Kidney glomerular epithelial cell (primary cell): ENCODE data around the gene SYNE1.
A peak's percentile ranks its signal among the peaks of the same experiment; 100 is the strongest.
"Not testable (repeated sequence)": the region's sequence is repeated elsewhere in the genome, so short reads cannot be mapped to it uniquely, and the experiment has no call there.

Source experiments
- DNase-seq: peaks from one replicate; lab custom pipeline; 2025; lab: John Stamatoyannopoulos, UW

SYNE1 gene

DNA sequence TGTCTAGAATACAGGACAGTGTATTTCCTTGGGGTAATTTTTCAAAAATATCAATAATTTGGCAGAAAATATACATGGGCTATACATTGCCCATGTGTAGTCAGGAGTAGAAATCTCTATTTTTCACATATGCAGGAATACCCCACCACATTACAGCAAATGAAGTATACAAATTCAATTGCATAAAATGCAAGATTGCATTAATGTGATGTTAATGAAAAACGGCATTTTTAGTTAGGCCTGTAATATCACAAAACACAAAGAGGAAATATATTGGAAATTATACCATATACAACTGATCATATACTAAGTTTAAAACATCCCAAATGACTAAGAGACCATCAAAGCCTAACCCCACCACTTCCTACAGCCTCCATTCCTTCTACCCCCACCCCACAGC lies 154.9 kb downstream of the SYNE1 start:
- DNase-seq, result no peak

DNA sequence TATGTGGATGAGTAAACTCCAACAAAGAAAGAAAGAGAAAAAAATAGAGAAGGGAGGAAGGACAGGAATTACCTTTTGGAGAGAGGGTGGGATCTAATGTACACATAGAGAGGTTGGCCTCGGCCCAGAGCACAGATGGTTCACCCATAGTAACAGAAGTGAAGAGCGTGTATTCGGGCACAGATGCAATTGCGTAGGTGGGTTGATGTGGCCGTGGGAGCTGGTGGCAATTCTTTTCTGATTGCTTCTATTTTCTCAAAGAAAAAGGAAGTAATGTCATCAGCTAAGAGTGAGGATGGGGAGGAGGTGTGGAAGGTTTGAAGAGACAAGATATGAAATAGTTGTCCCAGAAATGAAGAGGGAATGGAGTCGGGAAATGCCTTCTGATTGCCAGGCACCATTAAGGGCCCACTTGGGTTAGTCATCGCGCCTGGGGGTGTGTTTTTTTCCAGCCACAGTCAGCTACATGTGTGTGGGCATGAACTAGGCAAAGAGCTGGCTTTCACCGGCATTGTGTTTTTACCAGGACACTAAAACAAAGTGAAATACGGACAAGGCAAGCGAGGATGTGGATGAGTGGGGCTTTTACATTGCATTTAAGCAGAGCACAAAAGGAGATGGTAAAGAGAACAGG lies 158.7 kb downstream of the SYNE1 start:
- DNase-seq, result no peak

DNA sequence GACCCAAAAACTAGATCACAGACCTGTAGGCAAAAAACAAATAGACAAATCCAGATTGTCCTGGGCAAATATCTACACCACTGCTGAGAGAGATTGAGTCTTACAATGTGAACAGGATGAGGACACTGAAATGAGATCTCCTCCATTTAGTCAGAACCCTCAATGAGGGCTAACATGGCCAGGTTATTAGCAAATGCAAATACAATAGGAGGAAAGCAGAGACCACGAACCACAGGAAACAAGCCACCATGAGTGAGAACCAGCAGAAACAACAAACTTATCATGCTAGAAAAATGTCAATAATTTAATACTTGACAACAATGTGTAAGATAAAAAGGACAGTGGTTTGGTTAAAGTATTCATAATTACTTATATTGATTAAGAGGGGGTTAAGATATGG lies 162.8 kb downstream of the SYNE1 start:
- DNase-seq, result no peak

DNA sequence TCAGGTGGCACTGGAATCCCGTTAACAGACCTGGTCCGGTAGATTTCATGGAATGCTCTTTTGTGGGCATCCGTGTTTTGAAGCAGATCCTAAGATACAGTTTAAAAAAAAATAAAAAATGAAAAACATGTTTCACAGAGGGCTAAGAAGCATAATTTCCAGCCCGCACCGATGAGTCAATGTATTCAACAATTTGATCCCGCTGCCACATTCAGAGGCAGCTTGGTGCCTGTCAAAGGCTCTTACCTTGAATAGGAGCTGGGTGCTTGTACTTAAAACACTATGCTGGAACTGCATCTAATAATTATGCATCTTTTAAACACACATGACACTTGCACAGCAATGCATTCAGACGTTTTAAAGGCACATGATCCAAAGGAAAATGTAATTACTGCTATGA lies 164.8 kb downstream of the SYNE1 start:
- peak; percentile 52 for DNase-seq

DNA sequence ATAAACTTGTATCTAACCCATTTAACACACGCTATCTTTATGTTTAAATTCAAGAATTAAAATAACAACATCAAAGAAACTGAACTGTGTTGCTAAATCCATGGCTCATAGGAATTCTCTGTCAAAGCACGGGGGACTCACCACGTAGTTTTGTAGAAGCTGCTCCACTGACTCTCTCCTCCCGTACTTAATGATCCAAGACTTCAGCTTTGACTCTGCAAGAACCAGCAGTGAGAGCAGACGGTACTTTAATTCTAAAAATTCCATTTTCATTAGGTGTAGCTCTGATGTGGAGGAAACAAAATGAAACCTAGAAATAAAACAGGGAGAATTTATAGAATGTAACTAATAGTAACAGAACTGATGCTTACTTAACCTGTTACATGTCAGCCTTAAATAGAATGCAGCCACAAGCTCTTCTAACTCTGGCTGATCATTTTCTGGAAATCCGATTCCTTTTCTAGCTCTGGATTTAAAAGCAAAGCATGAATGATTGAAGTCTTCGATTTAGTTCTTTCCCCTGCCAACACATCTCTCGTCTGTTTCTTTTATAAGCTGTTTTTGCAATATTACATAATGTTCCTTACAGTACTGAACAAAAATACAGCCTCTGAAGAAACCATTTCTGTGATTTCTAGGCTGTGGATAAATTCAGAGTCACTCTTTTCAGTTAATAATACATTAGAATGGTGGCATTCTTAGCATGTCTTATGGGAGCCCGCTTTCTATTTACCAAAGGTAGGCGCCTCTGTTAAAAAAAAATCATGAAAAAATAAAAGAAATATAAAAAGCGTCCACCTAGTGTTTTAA lies 165.5 kb downstream of the SYNE1 start:
- peak; percentile 91 for DNase-seq

DNA sequence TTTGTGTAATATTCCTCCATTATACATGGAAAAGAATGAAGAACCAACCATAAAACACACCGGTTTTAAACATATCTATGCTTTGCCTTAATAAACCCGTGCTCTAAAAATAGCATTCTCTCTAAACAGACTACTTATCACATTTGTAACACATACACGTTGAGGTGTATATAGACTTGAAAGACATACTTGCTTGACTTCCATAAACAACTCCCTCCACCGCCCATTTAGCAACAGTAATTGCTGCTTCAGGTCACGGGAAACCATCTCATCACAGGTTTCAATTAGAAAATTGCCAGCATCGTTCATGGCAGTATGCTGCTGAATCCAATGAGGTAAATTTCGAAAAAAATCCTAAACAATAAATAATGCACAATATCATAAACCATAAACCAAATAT lies 174.0 kb downstream of the SYNE1 start:
- DNase-seq, result peak; percentile 69

DNA sequence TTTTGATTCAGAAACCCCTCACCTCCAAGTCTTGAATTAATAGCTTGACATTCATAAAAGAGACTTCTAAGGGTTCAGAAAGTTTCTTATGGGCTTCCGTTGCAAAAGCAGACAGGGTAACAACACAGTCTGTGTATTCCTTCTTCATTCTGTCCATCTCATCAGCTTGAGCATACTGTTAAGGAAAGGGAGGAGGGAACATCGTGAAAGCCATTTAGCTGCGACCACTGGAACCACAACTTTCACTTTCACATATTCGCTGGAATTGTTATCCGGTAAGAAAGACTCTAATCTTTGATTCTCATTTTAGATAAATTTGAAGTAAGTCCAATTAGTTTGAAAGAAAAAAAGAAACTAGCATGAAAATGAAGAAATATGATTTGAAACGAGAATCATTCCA lies 174.4 kb downstream of the SYNE1 start:
- peak; percentile 69 for DNase-seq

DNA sequence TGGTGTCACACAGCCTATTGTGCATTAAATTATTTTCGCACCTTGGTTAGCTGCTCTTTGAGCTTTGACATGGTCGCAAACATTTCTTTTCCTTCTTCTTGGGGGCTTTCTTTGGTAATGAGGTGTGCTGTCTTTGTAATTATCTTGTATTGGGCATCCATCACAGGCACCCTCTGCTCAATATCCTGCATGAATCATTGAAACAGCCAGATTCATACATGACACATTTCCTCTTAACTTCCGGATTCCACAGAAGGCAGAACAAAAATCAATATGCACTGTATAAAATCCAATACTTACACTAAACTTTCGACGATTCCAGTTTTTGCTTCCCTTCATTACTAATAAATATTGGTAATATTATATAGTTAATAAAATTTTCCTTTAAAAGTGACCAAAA lies 175.6 kb downstream of the SYNE1 start:
- peak; percentile 24 for DNase-seq

DNA sequence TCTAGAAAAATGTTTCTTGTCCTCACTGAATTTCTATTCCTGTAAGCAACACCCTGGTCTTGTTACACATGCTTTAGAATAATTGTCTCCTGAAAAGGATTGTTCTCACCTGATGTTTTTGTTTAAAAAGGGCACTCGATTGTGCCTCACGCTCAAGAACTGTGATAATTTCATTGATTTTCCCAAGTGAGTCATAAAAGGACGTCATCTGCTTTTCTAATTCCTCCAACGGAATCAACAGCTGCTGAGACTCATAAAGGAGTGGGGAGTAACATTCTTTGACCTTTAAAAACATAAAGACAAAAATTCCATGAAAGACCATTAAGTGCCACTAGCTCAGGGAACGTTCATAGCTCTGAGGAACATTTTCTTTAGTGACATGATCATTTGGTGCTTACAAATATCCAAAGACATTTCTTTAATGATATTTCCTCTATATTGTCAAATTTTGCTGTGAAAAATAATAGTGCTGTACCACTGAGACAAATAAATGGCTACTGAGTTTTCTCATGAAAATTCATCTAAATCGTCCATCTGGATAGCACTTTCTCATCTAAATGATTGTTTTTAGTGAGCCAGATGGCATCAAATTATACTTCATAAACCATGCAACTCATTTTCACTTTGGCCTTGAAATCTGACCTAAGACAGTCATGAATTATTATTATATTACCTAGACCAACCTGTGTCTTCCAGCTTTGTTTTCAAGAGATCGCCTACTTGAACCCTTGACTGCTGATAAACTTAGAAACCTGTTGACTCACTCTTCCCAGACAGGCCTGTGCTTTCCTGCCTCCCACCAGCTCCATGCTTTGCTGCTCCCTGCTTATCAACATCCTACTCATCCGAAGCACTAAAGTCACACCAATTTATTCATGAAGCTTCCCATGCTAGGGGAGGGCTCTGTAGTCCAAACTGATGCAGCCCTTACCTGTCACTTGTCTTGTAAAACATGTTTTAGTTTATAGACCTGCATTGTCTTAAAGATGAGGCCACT lies 178.2 kb downstream of the SYNE1 start:
- DNase-seq, result peak; percentile 26

DNA sequence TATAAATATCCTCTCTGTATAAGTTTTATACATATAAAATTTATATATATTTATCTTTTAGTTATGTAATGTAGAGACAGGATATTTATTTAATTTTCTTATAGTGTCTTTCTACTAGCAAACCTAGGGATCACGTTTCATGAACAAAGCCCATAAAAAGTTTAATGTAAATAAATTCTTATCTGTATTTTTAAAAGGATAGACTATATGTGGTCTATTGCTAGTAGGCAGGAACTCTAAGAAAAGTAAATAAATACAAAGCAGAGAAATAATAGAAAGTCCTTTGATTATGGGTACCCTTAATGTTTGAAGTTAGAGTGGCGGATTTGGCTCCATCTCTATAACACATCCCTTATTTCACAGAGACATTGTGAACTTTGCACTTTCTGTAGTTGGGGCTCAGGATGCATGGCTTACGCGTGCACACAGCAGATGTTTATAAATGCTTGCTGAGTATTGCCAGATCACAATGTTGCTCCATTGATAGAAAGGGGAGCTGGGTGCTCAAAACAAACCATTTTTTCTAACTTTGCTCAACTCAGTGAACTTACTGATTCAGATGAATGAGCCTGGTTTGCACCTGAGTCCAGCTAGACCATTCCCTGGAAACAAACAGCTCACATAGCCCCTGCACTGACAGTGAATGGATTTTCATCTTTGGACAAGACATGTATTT lies 179.1 kb downstream of the SYNE1 start:
- DNase-seq, result no peak

DNA sequence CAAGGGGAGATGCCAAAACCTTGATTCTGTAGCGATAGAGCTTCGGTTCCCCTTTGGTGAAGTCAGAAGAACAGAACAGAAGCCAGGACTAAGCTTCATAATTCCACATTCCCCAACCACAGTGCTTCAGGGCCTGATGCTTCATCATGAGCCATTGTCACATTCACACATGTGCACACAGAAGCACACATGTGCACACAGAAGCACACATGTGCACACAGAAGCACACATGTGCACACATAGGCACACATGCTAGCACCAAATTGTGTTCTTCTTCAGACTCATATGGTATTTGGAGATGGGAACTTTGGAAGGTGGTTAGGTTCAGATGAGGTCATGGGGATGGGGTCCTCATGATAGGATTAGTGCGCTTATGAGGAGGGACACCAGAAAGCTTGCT lies 183.2 kb downstream of the SYNE1 start:
- DNase-seq, result no peak

DNA sequence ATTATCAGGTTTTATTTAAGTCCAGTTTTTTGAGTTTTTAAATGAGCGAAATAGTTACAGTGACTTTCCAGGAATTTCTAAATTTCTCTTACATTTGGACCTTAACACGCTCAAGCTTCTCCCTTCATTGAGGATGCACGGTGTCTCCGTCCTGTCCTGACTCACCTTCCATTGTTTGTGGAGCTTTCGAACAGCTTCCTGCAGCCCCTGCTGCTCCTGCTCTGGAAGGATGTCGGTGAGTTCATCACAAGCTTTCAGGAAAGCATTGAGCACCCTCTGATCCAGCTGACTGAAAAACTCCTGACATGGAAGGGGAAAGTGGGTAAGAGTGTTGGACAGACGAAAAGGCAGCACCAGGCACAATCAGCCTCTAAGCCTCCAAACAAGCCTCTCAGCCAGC lies 183.7 kb downstream of the SYNE1 start:
- DNase-seq, result no peak

DNA sequence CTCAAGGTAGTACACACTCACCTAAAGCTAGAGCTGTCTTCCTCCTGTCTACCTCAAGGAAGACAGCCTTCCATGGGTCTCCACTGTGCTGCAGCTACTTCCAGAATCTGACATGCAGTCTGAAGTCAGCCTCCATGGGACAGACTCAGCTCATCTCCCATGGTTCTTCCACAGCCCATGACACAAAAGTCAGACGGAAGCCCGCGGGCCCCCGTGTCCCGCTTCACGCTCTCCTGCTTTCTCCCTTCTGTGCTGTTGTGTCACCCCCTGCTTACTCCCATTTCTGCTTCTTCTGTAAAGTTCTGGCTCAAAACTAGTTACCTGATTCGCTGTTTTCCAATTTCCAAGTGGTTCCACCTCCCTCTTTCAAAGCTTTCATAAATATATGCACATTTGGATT lies 184.5 kb downstream of the SYNE1 start:
- DNase-seq, result no peak

DNA sequence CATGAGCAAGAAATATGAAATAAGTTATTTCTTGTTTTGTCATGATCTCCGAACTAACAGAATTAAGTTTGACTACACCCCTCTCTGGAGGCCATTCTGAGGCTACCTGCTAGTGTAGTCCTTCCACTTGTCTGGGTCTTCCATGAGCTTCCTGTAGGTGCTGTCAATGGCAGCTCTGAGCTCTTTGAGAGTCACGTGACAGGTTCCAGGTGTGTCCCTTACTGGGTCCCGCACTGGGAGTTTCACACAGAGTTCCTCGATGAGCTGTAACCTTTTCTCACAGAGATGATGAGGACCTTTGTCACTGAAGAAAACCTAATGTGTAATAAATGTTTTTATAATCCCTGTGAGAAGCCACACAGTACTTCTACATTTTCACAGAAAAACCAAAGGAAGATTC lies 186.6 kb downstream of the SYNE1 start:
- no peak for DNase-seq

DNA sequence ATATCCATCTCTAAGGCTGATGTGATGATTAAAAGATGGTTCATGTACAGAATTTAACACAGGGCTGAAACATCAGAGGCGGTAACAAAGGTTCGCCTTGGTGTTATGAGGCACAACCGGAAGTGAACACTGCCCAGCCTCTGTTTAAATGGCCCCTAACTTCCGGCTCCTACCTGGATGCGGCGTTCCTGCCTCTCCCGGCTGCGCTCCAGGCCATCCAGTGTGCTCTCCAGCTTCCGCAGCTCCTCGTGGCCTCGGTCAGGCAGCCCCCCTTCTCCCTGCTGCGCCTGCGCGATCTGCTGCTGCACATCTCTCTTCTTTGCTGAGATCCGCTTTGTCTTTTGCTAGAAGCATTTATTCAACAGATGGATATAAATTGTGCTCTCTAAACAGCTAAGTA lies 195.3 kb downstream of the SYNE1 start:
- no peak for DNase-seq

DNA sequence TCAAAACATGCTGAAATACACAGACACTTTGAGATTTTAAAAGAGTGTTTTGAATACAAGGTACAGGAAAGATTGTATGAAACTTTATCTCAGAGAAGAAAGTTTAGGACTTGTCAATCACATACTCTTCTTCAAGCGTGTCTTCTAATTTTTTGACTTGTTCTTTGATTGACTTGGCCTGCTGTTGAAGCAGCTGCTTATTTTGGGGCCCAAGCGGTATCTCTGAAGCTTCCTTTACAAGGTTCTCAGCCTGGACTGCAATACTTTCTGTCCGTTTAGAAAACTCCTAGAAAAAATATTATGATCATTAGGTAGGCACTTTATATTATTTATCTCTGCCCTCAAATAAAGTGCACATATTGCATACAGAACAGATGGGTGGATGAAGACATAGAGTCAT lies 201.3 kb downstream of the SYNE1 start:
- DNase-seq, result no peak

DNA sequence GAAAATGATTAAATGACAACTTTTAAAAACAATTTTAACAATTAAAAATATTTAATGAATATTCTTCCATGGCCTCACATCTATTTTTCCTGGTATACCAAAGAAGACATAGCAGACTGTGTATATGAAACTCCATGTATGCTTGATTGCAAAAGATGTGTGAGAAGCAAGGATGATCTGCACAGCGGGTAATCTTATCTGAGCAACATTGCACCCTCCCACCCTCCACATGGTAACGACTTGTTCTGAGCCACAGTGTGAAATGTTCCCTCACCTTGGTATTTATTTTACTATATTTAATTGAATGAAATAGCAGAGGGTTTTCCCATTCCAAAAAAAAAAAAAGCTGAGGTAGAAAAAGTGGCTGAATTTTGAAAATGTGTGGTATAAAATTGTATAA lies 204.4 kb downstream of the SYNE1 start:
- no peak for DNase-seq

DNA sequence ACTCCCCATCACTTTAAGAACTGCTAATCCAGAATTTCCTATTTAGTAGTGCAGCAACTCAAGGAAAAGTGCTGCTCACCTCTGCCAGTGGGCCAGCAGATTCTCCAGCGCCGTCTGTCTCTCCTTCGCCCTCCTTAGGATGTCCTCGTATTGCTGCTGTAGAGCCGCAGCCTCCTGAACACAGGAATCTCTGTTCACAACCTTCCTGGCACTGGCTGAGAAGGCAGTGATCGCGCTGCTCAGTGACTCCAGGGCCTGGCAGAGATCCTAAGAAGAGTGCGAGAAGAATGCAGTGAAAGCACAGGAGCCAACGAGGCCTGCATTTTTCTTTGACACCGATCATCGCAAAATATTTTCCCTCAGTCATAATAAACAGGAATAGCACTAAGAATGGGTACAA lies 209.0 kb downstream of the SYNE1 start:
- peak; percentile 71 for DNase-seq

DNA sequence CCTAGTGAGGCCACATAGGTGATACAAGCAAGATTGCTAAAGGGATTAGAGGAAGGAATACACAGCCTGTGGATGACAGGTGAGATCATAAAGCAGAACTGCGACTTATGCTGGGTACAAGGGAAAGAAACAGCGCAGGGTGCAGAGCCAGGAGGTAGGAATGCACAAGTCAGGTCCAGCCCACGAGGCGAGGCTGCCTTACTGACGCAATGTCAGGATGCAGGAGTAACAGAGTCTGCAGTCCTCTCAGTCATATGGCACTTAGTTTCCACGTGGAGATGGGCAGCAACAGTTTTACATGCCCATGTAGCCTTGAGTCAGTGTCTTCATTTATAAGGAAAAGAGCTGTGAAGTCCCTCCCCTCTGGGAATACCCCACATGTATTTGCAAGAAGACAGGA lies 210.9 kb downstream of the SYNE1 start:
- DNase-seq, result no peak

DNA sequence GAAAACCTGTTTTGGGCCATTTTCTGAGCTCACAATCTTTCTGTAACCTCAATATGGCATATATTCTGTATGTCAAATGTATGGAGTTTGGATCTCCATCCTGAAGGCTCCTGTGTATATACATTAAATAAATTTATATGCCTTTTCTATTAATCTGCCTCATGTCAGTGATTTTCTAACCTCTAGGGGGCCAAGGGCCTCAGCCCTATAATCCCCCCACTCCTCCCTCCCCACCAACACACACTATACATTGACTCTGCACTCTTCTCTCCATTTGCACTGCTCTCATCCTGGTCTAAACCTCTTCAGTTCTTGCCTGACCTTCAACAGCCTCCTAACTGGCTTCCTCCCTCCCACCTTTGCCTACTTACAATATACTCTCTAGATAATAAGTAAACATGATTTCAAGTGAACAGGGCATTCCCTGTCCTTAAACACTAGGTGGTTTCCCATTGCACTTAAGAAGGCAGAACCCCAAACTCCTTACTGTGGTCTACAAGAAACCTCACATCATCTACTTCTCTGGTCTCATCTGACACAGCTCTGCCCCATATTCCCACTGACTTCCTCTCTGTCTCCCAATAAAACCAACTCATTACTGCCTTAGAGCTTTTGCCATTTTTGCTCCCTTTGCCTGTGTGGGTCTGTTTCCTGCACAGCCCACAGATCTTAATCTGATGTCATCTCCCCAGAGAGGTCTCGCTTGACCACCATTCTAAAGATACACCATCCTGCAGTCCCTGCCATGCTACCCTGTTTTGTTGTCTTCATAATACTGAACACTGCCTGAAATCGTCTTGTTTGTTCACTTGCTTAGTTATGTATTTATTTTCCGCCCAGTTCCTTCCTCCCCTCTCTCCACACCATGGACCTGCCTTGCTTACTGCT lies 213.7 kb downstream of the SYNE1 start:
- DNase-seq, result no peak

DNA sequence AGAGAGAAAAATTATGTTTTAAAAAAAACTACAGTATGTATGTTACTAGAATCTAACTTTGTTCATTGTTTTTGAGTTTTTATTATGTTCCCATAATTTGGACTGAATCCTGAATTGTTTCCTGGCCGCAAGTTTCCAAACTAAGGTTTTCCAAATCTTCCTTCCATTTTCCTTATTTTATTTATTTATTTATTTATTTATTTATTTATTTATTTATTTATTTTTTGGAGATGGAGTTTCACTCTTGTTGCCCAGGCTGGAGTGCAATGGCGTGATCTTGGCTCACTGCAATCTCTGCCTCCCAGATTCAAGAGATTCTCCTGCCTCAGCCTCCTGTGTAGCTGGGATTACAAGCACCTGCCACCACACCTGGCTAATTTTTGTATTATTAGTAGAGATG lies 215.7 kb downstream of the SYNE1 start:
- not testable (repeated sequence) for DNase-seq
